GM20000 (cell line): ENCODE measurements around the gene NOTO.
"Not testable (repeated sequence)": the region's sequence is repeated elsewhere in the genome, so short reads cannot be mapped to it uniquely, and the experiment has no call there.

Experiments
- DNase-seq: peaks from one replicate; pipeline ENCODE4 v3.0.0; 2012; ENCODE audit warnings: low spot score
- CTCF ChIP-seq: IDR thresholded peaks from 2 replicates; pipeline ENCODE4 v1.5.1; 2012; ENCODE audit warnings: mild to moderate bottlenecking, control low read depth; ENCODE audit errors: extremely low read depth, missing control alignments

The NOTO gene

GRCh38 chr2:73185965-73186364 is 16.4 kb upstream of the NOTO start:
- TF ChIP-seq CTCF, result no peak

GRCh38 chr2:73187549-73187948 is 14.8 kb upstream of the NOTO start:
- no peak for DNase-seq
- no peak for TF ChIP-seq CTCF

More at GRCh38 chr2:73185965-73186364, 16.4 kb upstream of the NOTO start:
- no peak for DNase-seq

- DNase-seq, result no peak
- TF ChIP-seq CTCF, result no peak
These were observed 4.8 kb upstream of the NOTO start for GRCh38 chr2:73197579-73197978.

GRCh38 chr2:73200281-73200680 is 2.1 kb upstream of the NOTO start:
- DNase-seq, result not testable (repeated sequence)

- TF ChIP-seq CTCF, result no peak
- DNase-seq, result no peak
These were observed 794 bp downstream of the NOTO start for GRCh38 chr2:73203055-73203681.

- DNase-seq, result no peak
- TF ChIP-seq CTCF, result no peak
These were observed 3.2 kb downstream of the NOTO start for GRCh38 chr2:73205611-73206010.

GRCh38 chr2:73208258-73208657 is 5.9 kb downstream of the NOTO start:
- no peak for TF ChIP-seq CTCF
- no peak for DNase-seq

GRCh38 chr2:73210019-73210418 is 7.6 kb downstream of the NOTO start:
- no peak for DNase-seq
- no peak for TF ChIP-seq CTCF
